RPMI8226 (cell line): ENCODE measurements around the gene RNU6-1.

Experiments
- DNase-seq: peaks from one replicate; pipeline ENCODE4 v3.0.0-alpha.2; 2015

The RNU6-1 gene

DNA sequence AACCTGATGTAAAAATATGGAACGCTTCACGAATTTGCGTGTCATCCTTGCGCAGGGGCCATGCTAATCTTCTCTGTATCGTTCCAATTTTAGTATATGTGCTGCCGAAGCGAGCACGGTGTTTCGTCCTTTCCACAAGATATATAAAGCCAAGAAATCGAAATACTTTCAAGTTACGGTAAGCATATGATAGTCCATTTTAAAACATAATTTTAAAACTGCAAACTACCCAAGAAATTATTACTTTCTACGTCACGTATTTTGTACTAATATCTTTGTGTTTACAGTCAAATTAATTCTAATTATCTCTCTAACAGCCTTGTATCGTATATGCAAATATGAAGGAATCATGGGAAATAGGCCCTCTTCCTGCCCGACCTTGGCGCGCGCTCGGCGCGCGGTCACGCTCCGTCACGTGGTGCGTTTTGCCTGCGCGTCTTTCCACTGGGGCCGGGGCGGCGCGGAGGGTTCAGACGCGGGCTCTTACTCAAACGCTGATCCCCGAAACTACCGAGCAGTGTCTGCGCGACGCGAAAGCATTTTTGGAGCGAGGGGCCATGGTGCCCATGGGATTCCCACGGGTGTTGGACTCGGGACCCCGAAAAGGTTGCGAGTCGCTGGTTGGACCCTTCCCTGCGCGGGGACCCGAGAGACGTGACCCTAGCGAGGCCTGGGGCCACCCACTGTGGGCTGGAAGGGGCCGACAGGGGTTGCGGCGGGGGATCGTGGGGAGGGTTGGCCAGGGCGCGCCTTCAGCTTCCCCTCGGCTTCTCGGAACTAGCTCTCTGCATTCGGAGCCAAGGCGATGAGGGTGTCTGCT lies at the start of gene RNU6-1:
Gene RNU6-1, minus strand, starts transcription at position 117 of the 820 bp plus-strand sequence.
- peak; percentile 98 for DNase-seq

DNA sequence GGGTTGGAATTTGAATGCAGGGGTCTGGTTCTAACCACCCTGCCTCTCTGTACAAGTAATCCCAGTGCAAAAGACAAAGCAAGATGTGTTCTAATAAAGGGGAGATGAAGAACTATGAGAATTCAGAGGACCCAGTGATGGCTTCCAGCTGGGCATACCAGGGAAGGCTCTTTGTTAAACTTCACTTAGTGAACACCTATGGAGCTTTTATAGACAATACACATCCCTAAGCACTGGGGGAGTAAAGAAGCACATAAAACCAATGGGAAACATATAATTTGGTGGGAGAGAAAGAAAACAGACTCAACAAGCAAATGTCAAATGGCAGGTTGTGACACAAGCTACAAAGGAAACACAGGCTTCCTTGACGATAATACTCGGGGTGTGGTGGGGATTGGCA lies 47.9 kb upstream of the RNU6-1 start:
- no peak for DNase-seq

DNA sequence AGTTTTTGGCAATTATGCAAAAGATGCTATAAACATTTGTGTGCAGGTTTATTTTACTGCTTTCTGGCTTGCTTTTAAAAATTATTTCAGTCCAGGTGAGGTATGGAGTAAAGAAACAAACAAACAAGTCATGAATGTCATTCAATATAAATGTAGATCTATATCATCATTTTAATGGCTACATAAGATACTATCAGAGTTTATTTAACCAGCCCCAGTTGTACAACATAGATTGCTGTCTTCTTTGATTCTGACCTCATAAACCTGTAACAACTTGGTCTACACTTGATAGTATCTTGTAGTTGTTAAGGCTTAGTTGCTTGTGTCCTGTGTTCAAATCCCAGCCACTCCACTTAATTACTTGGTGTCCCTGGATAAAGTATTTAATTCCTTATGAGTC lies 46.0 kb upstream of the RNU6-1 start:
- DNase-seq = no peak

DNA sequence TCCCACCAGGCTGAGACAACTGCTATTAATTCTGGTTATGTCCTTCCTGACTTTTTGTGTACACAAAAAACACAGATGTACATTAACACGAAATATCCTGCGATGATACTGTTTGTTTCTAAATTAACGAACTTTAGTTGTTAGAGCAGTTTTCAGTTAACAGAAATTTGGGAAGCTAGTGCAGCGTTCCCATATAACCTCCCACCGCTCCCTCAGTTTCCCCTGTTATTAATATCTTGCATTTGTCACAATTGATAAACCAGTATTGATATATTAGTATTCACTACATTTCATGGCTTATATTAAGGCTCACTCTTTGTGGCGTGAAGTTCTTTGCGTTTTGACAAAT lies 45.3 kb upstream of the RNU6-1 start:
- DNase-seq = no peak

DNA sequence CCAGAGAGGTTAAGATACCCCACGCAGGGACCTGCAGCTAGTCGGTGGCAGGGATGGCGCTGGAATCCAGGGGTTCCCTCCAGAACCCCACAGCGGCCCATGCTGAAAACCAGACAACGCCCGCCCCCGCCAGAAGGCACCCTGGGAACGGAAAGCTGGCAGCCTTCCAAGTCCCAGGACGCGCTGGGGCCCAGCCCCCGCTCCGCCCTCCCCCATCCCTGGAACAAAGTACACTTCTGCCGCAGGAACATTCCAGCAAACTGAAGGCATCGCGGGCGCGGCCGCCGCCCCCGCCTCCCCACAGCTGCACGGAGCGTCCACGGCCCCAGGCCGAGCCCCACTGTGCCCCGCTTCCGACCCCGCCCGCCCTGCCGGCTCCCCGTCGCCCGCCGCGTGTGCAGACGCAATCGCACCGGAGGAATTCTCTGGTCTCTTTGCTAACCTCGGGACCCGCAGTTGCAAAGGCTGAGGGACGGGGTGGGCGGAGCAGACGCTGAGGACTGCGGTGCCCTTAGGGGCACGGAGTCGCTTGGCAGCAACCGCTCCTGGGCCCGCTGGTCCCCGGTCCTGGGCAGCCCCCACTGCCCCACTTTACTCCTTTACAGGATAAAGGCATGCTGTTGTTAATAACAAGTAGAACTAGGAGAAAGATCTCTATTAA lies 44.8 kb upstream of the RNU6-1 start:
- DNase-seq = peak; percentile 73

DNA sequence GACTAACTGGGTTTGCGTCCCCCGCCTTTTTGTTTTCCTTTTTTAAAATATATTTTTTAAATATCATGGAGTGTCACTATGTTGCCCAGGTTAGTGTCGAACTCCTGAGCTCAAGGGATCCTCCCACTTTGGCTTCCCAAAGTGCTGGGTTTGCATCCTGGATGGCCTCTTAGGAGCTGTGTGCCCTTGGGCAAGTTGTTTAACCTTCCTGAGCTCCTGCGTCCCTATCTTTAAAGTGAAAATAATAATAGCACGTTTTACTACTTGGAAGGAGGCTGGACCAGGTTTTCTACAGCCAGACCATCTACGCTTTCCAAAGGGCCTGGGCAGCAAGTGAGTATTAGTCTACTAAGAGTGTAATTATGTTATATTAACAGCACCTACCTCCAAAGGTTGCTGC lies 44.2 kb upstream of the RNU6-1 start:
- DNase-seq = no peak

DNA sequence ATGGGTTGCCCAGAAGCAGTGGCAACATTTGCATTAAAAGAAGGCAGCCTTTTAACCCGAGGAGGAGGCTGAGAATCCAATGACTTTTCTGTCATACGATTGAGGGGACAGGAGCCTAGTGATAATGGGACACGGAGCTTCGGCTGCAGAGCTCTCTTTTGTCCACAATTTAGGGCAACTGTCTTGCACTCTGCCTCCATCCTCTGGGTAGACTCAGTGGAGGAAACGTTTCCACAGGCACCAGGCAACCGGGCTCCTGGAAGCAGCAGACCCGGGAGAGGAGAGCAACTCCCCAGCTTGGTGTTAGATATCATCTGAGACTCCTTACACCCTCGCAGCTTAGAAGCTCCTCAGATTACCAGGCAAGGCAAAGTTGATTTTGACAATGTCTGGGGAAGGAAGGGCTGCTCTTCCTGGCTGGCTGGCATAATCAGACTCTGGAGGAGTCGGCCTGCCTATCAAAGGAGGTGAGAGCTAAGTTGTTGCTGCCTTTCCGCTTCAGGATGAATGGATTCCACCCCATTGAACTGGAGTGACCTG lies 43.5 kb upstream of the RNU6-1 start:
- DNase-seq = no peak

DNA sequence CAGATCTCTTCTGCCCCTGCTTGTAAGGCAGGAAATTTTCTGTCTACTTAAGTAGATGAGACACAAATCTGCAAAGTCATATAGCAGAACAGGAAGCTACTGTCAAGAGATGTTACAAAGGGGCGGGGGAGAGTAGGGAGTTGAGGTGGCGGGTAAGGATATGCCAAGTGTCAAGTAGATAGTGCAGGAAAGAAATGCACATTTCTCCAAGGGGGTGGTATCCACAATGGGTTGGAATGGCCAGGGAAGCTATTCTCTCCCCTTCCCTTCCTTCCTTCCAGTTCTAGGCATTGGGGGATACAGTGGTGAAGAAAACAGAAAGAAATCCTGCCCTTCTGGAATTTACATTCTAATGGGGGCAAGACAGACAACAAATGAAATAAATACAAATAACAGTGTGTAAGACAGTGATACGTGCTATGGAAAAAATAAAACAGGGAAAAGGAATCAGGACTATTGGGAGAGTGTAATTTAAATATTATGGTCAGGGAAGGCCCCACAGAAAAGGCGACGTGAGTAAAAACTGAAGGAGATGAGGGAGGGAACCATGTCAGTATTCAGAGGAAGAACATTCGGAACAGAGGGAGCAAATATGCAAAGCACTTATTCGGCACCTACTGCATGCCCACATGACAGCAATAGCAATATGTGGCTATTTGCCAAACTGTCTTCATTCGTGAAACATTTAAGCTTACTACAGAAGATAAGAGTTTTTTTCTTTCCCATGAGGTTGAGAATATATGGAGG lies 42.8 kb upstream of the RNU6-1 start:
- DNase-seq = peak; percentile 67

DNA sequence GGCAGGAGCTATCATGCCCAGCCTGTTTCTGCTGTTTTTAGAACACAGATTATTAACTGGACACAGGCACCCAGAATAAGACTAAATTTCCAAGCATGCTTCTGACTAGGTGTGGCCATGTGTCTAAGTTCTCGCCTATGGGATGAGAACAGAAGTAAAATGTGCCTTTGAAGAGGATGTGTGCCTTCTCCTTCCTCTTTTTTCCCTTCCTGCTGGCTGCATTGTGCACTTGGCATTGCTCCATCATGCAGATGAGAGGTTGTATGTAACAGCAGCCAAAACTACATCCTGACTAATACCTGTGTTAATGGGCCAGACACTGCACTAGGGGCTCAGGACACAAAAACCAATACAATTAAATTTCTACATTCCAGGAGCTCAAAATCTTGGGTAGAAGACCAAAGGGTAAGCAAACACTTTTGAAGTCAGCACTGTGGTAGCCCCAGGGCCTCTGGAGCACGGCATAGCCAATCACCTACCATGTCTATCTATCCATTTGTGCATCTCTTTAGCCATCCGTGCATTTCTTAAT lies 40.9 kb upstream of the RNU6-1 start:
- peak; percentile 85 for DNase-seq

DNA sequence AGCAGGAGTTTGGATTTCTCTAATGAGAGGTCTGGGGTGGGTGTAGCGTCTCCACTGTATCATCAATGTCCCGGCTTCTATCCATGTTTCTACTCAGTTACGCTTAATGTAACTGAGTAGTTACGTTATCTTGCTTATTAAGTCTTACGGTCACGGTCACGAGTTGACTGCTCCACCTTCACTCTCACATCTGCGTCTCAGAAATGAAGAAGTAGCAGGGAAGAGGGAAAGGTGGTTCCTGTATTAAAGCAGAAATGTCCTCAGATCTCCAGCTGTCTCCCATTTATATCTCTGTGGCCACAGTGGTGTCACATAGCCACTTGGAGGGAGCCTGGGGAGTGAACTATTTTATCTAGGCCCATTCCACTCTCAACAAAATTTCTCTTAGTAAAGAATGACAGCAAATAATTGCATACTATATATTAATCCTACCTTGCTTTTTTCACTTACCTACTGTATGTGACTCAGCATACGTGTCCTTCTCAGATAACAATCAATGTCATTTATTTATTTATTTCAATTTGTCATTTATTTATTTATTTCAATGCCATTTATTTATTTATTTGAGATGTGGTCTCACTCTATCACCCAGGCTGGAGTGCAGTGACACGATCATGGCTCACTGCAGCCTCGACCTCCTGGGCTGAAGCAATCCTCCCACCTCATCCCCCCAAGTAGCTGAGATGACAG lies 39.7 kb upstream of the RNU6-1 start:
- no peak for DNase-seq

DNA sequence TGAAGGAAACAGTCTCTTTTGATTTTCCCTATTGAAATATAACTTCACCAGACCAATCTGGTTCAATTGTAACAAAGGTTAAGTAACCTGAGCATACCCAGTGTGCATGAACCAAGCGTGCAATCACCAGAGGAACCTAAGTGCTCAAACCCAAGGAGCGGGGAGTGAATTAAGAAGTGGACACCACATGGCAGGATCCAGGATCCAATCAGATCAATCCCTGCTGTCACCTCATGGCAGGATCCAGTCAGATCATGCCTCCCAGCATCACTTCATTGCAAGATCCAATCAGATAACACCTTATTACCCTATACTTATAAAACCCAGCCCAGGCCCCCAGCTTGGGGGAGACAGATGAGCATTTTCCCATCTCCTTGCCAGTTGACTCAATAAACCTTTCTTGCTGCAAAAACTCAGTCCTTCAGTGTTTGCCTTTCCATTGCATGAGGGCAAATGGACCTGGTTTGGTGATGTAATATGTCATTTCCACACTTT lies 38.9 kb upstream of the RNU6-1 start:
- DNase-seq = no peak

DNA sequence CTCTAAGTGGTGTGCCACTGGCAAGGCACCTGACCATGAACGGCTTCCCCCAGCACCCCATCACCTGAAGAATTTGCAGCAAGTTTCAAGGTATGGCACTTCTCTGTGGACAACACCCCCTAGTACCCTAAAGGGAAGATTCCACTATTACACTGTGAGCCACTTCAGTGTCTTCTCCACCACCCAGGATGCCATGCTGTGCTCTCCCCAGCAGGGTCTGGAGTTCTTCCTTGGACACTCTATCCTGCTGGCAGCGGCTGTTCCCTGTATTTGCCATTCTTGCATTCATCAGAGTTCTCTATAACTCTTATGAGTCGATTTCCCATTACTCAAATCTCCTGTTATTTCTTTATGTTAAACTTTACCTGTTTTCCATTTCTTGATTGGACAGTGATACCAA lies 33.9 kb upstream of the RNU6-1 start:
- no peak for DNase-seq

DNA sequence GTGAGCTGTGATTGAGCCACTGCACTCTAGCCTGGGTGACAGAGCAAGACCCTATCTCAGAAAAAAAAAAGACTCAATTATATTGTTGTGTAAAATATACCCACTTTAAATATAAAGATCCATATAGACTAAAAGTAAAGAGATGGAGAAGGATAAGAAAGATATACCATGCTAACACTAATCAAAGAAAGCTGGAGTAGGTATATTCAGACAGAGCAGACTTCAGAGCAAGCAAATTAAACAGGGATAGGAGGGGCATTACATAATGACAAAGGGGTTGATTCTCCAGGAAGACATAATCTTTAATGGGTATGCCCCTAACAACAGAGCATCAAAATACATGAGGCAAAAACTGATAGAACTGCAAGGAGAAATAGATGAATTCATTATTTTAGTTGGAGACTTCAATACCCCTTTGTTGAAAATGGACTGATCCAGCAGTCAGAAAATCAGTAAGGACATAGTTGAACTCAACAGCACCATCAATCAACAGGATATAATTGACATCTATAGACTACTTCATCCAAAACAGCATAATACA lies 31.1 kb upstream of the RNU6-1 start:
- DNase-seq = no peak

DNA sequence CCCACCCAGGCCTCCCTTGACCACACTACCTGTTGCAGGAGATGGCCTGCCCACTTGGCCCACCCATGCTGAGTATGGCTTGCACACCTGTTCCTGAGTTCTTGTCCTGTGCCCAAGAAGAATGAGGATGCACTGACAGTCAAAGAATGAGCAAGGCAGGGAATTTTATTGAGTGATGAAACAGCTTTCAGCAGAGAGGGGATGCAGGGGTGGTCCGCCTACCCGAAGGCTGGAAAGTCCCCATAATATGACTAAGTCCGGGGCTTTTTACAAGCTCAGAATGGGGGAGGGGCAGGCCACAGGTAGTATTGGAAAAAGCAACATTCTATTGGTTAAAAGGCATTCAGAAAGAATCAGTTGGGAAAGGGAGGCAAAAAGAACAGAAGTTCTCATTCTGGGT lies 29.9 kb upstream of the RNU6-1 start:
- DNase-seq = no peak

DNA sequence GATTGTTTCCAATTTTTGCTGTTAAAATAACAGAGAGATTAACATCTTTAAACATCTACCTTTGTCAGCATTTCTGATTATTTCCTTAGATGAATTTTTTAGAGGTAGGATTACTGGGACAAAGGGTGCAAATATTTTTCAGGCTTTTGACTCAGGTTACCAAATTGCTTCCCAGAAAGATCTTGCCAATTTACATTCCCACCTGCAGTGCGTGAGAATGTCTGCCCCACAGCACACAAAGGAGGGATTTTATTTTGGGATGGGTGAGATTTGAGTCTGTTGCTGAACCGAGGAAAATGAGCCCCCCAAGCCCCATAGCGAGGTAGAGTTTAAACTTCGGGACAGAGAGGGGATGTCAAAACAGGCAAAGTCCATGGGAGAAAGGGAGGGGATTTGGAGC lies 25.9 kb upstream of the RNU6-1 start:
- DNase-seq = no peak

DNA sequence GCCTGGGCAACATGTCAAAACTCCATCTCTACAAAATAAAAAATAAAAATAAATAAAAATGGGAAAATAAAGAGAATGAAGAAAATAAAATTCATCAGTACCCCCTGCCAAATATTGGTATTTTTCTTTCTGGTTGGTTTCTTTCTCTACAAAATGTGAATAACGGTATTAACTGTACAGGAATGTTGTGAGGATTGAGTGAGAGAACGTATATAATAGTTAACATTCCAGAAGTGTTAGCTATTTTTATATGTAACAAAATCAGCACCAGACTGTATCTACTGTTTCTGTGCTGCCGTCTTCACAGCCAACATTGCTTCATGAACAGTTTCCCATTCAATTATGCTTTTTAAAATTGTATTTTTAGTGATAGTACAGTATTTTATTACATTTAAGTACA lies 25.5 kb upstream of the RNU6-1 start:
- DNase-seq = no peak

DNA sequence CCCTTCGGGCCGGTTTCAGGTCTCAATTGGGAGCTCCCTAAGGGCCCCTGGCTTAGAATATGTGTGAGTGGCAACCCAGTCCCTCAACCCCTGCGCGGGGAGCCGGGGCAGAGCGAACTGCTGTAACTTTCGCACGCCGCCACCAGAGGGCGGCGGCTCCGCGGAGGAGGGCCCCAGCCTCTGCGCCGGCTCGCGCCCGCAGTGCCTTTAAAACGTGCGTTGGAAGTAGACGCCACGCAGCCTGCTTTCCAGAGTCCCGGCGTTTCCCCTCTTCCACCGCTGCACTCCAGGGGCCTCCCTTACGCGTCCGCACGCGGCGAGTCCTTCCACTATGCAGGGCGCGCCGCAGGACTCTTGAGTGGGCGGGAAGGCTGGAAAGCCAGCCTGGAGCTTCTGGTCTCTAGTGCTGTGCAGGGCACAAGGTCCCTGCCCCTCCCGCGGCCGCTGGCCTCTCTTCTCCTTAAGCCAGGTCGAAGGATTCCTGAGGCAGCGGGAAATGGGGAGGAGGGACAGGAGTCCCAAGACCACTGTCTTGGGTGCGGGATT lies 23.7 kb upstream of the RNU6-1 start:
- DNase-seq = peak; percentile 90

DNA sequence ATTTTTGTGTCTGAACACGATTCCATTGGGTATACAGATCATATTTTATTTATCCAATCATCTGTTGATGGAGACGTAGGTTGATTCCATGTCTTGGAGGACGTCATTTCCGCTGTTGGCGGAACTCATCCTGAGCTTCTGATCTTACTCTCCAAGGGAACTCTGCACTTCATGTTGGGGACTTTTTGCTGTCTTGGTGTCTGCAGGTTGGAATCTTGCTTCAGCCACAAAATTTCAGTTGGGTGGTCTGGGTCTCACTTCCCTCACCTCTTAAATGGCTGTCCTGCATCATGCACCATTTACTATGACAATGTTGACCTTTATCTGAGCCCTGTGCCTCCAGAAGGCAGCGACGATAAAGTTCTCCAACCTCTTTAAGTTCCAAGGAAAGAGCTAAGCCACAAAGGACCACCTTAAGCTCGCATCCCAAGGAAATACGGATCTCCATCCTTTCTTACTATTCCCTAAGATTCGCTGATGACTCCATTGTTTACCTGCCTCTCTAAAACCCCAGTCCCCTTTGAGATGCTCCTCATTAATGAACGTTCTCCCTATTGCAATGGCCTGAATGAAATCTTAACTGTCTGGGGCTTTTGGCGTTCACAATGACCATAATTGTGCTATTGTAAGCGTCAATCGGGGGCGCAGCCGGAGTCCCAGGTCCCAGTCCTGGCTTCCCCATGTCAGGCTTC lies 23.1 kb upstream of the RNU6-1 start:
- DNase-seq = no peak

DNA sequence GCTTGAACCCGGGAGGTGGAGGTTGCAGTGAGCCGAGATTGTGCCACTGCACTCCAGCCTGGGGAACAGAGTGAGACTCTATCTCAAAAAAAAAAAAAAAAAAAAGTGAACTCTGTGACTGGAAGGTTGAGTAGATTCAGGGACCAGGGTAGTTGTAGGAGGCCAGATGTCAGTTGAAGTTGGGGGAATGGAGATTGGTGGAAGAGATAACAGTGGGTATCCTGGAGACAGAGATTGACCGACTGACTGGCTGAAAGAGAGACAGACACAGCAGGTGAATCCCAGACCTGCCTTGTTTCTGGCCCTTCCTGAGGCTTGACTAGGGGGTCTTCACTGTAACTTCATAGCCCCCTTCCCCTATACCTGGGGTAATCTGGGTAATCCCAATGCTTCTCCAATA lies 22.1 kb upstream of the RNU6-1 start:
- no peak for DNase-seq

DNA sequence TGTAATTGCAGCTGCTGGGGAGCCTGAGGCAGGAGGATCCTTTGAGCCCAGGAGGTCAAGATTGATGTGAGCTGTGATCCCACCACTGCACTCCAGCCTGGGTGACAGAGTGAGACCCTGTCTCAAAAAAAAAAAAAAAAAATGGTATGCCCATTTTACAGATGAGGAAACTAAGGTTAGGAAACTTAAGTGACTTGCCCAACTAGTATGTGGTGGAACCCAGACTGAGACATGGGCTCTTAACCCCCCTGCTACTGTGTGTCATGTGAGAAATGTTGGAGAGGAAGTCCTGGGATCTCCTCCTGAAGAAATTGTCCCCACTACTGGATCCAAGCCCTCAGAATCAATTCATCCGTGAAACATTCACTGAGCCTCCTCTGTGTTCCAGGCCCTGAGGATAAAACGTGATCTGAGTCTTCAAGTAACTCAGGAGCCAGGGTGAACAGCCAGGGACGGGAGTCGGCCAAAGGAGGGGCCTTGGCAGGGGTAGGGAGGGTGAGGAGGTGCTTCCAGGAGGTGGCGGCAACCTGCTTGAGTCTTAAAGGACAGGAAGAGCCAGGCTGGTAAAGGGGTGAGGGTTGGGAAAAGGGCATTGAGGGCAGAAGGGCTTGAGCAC lies 19.6 kb upstream of the RNU6-1 start:
- DNase-seq = no peak

DNA sequence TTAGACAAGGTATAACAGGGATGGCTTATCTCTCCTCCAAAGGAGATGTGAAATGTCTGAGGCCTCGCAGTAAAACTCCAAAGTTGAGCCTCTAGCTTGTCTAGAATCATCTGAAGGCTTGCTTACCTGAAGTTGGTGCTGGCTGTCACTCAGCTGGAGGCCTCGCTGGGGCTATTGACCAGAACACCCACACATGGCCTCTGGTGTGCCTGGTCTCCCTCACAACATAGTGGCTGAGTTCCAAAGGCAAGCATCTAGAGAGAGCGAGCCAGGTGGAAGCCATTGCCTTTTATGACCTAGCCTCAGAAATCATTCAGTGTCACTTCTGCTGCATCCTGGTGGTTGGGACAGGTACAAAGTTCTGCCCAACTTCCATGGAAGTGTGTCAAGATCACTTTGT lies 17.4 kb upstream of the RNU6-1 start:
- no peak for DNase-seq
